HG02840 (cell line): ENCODE measurements around the gene SLC7A5.
"Not testable (repeated sequence)": the region's sequence is repeated elsewhere in the genome, so short reads cannot be mapped to it uniquely, and the experiment has no call there.

Experiments used
- ATAC-seq: cut with Tn5 transposase; IDR thresholded peaks from one replicate; pipeline ENCODE4 v1.9.1; 2021; ENCODE audit warnings: mild to moderate bottlenecking, moderate library complexity, moderate number of reproducible peaks; ENCODE audit not compliant: unreplicated experiment, low FRiP score

The SLC7A5 gene

DNA sequence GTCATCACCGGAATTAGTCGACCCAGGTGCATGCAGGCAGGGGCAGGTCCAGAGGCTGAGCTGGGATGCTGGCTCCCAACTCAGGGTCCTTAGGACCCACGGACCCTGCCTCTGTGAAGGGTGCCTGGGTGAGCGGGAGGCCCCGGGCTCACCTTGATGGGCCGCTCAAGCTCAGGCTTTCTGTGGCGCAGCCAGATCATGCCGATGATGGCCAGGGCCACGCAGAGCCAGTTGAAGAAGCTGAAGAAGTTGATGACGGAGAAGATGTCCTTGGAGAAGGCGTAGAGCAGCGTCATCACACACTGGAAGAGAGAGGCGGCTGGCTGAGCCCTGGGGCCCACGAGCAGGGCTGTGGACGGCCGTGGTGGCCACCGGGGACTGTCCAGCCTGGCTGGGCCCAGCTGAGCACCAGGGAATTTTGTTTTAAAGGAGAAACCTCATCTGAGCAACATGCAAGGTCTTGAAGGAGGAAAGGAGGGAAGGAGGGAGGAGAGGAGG, 32.9 kb downstream of the SLC7A5 start:
- no peak for ATAC-seq

DNA sequence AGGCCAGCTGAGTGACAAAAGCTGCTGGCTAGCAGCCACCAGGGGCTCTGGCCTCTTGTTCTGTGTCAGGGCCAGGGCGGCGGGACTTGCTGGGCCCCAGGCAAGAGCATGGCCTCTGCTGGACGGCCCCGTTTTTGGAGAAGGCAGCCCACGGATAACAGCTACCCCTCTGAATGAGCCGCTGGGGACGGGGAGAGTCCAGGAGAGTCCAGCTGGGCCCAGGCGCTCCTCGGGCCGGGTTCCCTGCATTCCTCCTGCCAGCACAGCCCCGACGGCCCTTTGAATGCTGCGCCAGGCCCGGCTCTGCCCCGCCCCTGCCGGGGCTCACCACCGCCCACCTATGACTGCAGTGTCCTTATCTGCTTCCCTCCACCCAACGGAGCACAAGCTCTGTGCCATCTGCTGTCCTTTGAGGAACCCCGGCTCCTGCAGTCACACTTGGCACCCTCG, 33.4 kb downstream of the SLC7A5 start:
- no peak for ATAC-seq

DNA sequence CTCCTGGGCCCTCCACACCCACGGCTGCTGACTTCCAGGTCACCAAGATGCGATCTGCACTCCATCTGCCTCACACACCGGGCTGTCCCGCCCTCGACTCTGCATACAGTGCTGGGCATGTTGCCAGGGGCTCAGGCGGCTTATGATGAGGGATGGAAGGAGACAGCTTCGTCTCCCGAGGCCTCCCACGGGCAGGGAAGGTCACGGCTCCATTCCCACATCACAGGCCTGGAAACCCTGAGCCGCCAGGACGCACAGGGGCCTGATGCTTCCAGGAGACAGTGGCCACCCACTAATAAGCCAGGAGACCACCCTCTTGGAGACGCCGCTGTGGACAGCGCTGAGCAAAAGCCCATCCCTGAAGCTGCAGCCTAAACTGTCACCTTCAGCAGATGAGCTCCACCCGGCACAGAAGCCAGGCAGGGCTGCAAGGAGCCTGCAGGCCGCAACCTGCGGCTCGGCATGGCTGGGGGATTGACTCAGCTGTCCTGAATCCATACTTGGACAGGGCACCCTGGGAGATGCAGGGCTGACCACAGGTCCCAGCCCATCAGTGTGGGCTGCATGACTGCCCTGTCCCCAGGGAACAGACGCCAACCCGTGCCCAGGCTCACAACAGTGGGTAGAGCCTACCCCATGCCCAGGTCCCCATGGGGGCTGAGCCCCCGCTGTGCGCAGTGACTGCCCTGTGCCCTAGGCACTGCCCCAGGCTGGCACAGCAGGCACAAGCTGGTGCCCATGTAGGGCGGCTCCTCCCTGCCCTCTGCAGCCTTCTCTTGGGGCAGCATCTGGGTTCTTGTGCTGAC, 34.4 kb downstream of the SLC7A5 start:
- no peak for ATAC-seq

- no peak for ATAC-seq
Observed at GRCh38 chr16:87834005-87834667, 35.2 kb downstream of the SLC7A5 start.

DNA sequence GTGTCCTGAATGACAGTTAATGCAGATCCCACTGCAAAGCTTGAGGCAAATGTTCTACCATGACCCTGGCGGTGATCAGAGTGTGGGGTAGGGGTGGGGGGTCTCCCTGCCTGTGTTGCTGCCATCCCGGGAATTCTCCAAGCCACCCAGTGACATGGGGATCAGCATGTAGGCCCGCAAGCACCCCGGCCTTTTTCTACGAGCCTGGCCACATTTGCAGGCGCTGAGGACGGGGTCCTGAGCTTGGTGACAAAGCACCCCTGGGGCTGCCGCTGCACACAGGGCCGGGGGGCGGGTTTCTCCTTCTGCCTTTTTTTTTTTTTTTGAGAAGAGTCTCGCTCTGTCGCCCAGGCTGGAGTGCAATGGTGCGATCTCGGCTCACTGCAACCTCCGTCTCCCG, 35.8 kb downstream of the SLC7A5 start:
- no peak for ATAC-seq

DNA sequence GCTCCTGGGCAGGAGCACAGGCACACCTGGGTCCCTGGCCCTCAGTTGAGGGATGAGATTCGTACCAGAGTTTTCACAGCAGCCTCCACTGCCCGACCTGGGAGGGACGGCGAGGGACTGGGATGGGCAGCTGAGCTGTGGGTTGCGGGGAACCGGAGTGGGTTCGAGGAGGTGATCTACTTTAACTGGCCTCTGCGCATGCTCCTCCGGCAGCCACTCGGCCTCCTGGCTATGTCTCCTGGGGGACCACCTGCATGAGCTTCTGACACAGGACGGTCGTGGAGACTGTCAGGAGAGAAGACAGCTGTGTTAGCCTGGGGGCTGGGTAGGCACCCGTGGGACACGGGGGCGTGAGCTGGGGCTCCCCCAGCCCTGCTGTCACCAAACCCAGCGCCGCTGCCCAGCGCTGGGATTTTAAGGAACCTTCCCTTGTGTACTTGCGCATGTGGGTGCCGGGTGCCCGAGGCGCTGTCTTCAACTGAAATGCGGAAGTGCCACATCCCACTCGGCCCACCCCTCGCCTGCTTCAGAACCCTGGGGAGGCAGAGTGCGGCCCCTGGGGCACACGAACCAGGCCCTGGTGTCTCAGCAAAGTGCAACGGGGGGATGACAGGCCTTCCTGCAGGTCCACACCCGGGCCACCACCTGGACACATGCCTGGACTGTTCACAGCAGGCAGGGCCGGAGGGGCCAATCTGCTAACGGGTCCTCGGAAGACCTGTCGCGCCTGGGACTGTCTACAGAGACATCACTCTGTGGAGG, 36.4 kb downstream of the SLC7A5 start:
- ATAC-seq, result no peak

- no peak for ATAC-seq
Observed at GRCh38 chr16:87832137-87832527, 37.2 kb downstream of the SLC7A5 start.

DNA sequence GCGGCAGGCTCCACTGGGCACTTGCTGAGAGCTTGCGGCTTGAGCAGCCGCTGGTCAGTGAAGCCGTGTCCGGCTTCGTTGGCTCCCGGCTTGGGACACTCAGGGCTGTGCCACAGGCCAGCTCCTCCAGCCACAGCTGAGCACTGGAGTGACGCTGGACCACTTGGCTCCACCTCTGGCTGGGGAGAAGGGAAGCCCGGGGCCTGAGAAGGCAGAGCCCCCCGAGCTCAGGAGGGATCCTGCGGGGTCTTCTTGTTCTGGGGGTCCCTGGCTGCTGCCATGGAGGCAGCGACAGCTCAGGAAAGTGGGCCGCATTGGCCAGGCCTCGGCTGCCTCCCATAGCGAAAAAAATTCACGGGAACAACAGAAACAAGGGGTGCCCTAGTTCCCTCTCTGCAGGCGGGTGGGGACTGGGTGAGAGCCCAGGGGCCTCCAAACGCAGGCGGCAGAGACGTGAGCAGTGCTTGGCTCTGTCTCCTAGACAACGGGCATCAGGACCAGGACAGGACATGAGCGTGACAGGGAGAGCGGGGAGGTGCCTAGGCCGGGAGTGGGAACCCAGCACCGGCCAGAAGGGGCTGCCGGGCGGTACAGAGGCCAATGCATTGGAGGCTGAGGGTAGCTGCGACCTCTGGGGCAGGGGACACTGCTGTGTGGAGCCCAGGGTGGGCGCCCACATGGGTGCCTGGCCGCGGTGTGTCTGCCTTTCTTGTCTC, 37.7 kb downstream of the SLC7A5 start:
- no peak for ATAC-seq

DNA sequence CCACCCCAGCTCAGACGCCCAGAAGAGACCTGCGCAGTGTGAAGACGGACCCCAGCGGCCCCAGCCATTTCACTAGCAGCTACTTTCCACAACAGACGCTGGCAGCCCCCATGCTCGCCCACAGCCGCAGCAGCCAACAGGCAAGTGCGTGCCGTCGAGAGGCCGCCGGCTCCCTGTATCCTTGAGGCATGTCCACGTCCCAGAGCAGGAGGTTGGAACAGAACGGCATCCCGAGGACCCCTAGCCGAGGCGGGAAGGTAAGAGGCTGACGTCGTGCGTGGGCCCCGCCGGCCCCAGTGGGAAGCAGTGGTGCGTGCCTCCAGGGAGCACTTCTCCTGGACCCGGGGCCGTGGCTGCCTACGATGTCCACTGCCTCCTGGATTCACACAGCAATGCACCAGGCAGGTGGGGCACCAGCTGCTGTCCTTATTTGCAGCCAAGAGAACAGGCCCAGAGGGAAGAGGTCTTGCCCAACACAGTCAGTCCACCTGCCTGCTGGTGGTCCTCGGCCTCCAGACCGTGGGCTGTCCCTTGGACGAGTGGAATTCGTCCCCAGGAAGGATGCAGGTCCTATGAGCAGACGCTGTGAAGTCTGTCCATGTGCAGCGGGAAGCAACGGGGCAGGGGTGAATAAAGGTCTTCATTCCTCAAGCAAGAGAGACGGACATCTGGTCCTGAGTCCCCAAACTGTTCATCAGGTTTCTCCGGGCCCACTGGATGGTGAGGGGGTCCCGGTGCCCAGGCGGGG, 38.5 kb downstream of the SLC7A5 start:
- ATAC-seq, result no peak

GRCh38 chr16:87829988-87830672, 39.2 kb downstream of the SLC7A5 start:
- no peak for ATAC-seq

DNA sequence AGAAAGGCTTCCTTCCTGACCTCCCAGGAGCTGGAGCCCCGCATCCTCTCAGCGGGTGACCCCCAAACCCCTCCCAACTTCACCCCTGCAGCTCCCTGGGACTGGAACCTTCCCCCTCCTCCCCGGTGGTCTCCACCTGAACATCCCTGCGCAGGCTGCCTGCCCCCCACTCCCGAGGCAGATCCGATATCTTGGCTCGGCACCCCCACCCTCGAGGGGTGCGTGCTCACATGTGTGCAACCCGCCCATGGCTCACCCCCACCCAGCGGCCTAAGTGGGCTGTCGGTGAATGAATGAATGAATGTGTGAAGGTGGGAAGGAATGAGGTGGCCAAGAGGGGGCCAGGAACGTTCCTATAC, 39.7 kb downstream of the SLC7A5 start:
- ATAC-seq, result no peak

DNA sequence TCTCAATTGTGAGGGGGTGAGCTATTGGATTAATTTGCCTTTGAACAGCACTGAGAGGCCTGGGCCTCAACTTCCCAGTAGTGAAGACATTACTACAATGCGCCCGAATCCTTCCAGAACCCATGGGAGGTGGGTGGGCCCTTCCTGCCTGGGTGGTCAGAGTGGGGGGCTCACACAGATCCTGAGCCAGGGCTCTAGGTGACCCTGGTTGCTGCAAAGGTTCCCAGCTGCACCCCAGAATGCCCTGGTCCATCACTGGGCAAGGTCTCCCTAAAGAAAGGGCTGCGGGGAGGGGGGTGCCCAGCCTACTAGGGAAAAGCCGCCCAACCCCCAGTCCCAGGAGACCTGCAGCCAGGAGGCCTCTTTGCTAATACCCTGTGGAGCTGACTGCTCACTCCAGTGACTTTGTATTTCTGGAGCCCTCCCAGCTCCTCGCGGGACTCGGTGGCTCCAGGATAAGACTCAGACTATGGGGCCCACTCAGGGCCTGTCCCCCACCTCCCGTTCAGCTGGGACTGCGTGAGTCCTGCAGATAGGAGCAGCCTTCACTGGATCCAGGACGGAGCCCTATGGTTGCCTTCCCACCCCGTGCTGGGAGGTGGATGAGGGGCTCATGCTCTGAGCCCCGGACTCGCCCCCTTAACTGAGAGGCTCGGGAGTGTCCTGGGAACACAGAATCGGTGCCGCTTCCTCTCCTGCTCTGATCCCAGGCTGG, 40.2 kb downstream of the SLC7A5 start:
- no peak for ATAC-seq

- no peak for ATAC-seq
Observed at GRCh38 chr16:87828071-87828906, 41.0 kb downstream of the SLC7A5 start.

DNA sequence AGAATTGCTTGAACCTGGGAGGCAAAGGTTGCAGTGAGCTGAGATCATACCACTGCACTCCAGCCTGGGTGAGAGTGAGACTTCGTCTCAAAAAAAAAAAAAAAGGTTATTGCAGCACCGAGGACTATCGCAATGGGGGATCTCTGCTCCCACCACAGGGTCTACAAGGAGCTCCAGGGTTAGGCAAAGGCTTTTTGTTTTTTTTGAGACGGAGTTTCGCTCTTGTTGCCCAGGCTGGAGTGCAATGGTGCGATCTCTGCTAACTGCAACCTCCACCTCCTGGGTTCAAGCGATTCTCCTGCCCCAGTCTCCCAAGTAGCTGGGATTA, 41.8 kb downstream of the SLC7A5 start:
- ATAC-seq, result not testable (repeated sequence)

- no peak for ATAC-seq
Observed at GRCh38 chr16:87826798-87827587, 42.3 kb downstream of the SLC7A5 start.

DNA sequence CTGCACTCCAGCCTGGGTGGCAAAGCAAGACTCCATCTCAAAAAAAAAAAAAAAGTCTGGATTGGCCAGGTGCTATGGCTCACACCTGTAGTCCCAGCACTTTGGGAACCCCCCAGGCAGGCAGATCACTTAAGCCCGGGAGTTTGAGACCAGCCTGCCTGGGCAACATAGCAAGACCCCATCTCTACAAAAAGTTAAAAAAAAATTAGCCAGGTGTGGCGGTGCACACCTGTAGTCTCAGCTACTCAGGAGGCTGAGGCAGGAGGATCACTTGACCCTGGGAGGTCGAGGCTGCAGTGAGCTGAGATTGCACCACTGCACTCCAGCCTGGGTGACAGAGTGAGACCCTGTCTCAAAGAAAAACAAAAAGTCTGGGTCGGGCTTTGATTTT, 42.9 kb downstream of the SLC7A5 start:
- ATAC-seq, result not testable (repeated sequence)

- ATAC-seq, result not testable (repeated sequence)
Observed at GRCh38 chr16:87825842-87826120, 43.5 kb downstream of the SLC7A5 start.
